Prostate gland (tissue), 1 donor: ENCODE results near the gene CAPN1.

Experiments
- POLR2A ChIP-seq: fragments of 450-650 bp; IDR thresholded peaks from one replicate; pipeline ENCODE4 v1.6.1; 2016; ENCODE audit warnings: antibody characterized with exemption, mild to moderate bottlenecking
- POLR2AphosphoS5 ChIP-seq: sonication (generic); formaldehyde crosslinking; IDR thresholded peaks from one replicate; pipeline ENCODE4 v1.6.1; 2017; ENCODE audit warnings: antibody characterized with exemption

GRCh38 chr11:65152122-65152521, 29.6 kb upstream of the CAPN1 start:
- TF ChIP-seq POLR2AphosphoS5 (no peak), POLR2A (no peak)
